Spinal cord (tissue), 10 donors: Measurements from ENCODE around the gene FES. TPM values are rescaled to one million over a fixed set of nuclear protein-coding genes. Genes with fewer than 3 reads are reported as not detected.

ENCODE experiments used
- DNase-seq, 6 donors: peaks; one replicate each; pipeline versions ENCODE4 v3.0.0 to v3.0.0-alpha.2; 2013 to 2015; ENCODE audit warnings: low spot score in 6 of 6, low read depth in 4 of 6
- H3K27ac ChIP-seq: one replicate; pipeline ENCODE4 v1.5.1; 2013; ENCODE audit warnings: low read depth, low read length, control low read depth
- H3K27me3 ChIP-seq: one replicate; pipeline ENCODE4 v1.6.1; 2013; ENCODE audit warnings: low read length; ENCODE audit not compliant: control insufficient read depth, insufficient read depth
- H3K36me3 ChIP-seq: one replicate; pipeline ENCODE4 v1.6.1; 2013; ENCODE audit warnings: low read length; ENCODE audit not compliant: control insufficient read depth, insufficient read depth
- H3K4me1 ChIP-seq: one replicate; pipeline ENCODE4 v1.6.1; 2013; ENCODE audit warnings: low read length; ENCODE audit not compliant: control insufficient read depth, insufficient read depth
- H3K4me3 ChIP-seq: one replicate; pipeline ENCODE4 v1.5.1; 2013; ENCODE audit warnings: low read depth, low read length, control low read depth
- H3K9me3 ChIP-seq: one replicate; pipeline ENCODE4 v1.6.1; 2013; ENCODE audit warnings: low read length; ENCODE audit not compliant: control insufficient read depth, insufficient read depth
- WGBS: methylation state at CpG from one replicate; pipeline ENCODE4 v1.1.5; 2013; ENCODE audit warnings: missing lambda C conversion rate; ENCODE audit not compliant: insufficient coverage; 5-methylcytosine and 5-hydroxymethylcytosine counted together
- polyA plus RNA-seq, 2 donors: library from polyadenylated mRNA; unstranded; fragments of 120-200 nt; gene quantifications; one replicate each; pipeline ENCODE4 v1.2.1, GENCODE V29; 2013; ENCODE audit not compliant: insufficient read length in 2 of 2
- total RNA-seq, 2 donors: library from RNA; depleted of rRNA in 1 of 2; stranded (reverse); fragments of 120-200 nt in 1 of 2; fragments of >200 nt in 1 of 2; gene quantifications; one replicate each; pipeline versions ENCODE4 v1.2.3 to v1.2.4, GENCODE V29; 2013 to 2014
- donor health status: healthy.

The FES gene
- total and polyA plus RNA-seq, 4 donors: 8.7 to 19.5 (median 12.7) TPM

DNA sequence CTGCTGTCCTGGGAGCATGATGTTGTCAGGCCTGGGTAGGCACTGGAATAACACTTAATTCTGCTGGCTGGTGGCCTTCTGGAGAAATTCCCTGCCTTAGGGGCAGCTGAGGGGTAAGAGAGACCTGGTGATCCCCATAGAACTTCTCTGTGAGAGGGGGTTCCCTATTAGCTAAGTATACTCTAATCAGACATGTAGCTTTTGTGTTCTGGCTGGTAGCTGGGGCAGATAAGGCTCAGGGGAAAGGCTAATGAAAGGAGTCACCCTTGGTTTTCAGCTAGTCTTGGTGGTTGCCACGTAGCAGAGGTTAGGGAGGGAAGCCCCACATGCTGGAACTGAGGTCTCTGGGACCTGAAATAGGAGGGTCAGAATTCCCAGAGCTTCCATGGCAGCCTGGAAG is 49.0 kb downstream of the FES start:
- Histone ChIP-seq H3K27me3 (no peaks in the 10 kb centered on the region), H3K4me3 (no peak overlapping the region), H3K4me1 (peaks cover 66% of the 10 kb centered on the region), H3K36me3 (peaks cover 16% of the 10 kb centered on the region), H3K27ac (no peak overlapping the region), H3K9me3 (no peaks in the 10 kb centered on the region)
- 91% methylated on average over 1 of the region's 1 CpG for WGBS
- DNase-seq: no peak

GRCh38 chr15:90934256-90934948 is 50.1 kb downstream of the FES start:
- H3K4me1 ChIP-seq: peaks cover 63% of the 10 kb centered on the region
- peak overlapping the region; percentile 76 for H3K4me3 ChIP-seq
- DNase-seq: peak in 3 of 6 donors; percentile 53 to 94 (median 93)
- 0% methylated on average over 18 of the region's 19 CpGs for WGBS
- no peaks in the 10 kb centered on the region for H3K27me3 ChIP-seq
- H3K9me3 ChIP-seq: no peaks in the 10 kb centered on the region
- peak overlapping the region; percentile 72 for H3K27ac ChIP-seq
- peaks cover 26% of the 10 kb centered on the region for H3K36me3 ChIP-seq

DNA sequence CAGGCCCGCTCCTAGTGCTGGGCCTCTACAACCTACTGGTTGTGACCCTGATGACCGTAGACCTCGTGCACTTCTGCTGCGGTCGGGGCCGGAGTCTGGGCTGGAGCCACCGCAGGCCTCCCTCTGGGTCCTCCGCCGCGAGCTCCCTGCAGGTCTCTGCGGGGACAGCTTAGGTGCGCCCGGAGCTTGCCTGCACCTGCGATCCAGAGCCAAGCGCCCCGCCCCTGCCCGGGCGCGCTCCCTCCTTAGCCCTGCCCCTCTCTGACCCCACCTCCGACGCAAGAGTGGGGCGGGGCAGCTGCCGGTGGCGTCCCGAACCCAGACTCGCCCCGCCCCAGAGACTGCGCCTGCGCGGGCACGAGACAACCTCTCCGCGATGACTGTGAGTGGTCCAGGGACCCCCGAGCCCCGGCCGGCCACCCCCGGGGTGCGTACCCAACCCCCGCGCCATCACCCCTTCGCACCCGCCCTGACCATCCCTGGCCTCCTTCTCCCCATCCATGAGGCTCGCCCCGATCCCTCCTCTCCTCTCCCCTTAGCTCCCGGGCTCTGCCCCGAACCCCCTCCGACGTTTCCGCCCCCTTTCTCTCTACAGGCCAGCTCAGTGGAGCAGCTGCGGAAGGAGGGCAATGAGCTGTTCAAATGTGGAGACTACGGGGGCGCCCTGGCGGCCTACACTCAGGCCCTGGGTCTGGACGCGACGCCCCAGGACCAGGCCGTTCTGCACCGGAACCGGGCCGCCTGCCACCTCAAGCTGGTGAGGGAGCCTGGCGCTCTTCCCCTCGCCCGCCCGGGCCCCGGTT is 50.8 kb downstream of the FES start, which contains the start of gene UNC45A:
Gene UNC45A (plus strand): TSS at position 337 of the 803 bp plus-strand sequence. CDS start 40 bp downstream, at position 377.
- H3K27ac ChIP-seq: peak within 1 kb of the TSS; percentile 72
- peaks cover 33% of the 10 kb centered on the region for H3K36me3 ChIP-seq
- H3K27me3 ChIP-seq: no peaks in the 10 kb centered on the region
- peak within 1 kb of the TSS; percentile 76 for H3K4me3 ChIP-seq
- peak in 5 of 6 donors; percentile 66 to 97 (median 85) for DNase-seq
- H3K9me3 ChIP-seq: no peaks in the 10 kb centered on the region
- under 1% methylated on average over 65 of the region's 65 CpGs for WGBS
- H3K4me1 ChIP-seq: peaks cover 57% of the 10 kb centered on the region

DNA sequence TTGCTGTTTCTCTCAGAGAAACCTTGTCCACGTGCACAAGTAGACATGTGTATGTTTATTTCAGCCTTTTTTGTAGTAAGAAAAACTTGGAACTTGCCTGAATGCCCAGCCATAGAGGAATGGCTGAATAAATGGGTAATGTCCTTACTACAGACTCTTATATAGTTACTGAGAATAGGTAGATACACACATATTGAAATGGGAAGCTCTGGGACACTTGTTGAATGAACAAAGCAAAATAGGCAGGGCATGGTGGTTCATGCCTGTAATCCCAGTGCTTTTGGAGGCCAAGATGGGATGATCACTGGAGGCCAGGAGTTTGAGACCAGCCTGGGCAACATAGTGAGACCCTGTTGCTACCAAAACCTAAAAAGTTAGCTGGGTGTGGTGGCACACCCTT is 52.5 kb downstream of the FES start:
- Histone ChIP-seq H3K9me3 (no peaks in the 10 kb centered on the region), H3K27me3 (no peaks in the 10 kb centered on the region), H3K27ac (no peak overlapping the region), H3K4me1 (peaks cover 40% of the 10 kb centered on the region), H3K36me3 (peaks cover 50% of the 10 kb centered on the region), H3K4me3 (no peak overlapping the region)
- WGBS: no CpG with 5 or more reads among the region's 1 CpG
- DNase-seq: no peak

DNA sequence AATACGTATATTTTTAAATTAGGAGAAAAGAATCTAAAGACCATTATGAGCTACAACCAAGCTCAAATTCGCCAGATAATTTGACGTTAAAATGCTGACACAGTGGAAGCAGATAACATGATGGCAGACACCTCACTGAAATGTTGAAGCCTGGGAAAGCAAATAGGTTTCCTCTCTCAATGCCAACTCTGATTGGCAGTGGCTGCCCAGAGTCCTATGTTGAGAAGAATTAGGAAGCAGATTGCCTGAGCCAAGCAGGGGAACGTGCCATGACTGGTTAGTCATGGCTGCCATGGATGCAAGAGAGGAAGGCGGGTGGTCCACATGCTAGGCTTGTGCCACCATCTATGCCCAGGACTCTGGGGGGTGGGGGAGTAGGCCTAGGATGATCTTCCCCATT is 54.0 kb downstream of the FES start:
- peak in 2 of 6 donors; percentile 13 to 51 for DNase-seq
- Histone ChIP-seq H3K4me3 (no peak overlapping the region), H3K27me3 (no peaks in the 10 kb centered on the region), H3K27ac (no peak overlapping the region), H3K36me3 (peaks cover 64% of the 10 kb centered on the region), H3K9me3 (no peaks in the 10 kb centered on the region), H3K4me1 (peaks cover 31% of the 10 kb centered on the region)
- 100% methylated on average over 1 of the region's 5 CpGs for WGBS

GRCh38 chr15:90939756-90940155 is 55.5 kb downstream of the FES start:
- Histone ChIP-seq H3K27me3 (no peaks in the 10 kb centered on the region), H3K36me3 (peaks cover 79% of the 10 kb centered on the region), H3K4me1 (peaks cover 21% of the 10 kb centered on the region), H3K9me3 (no peaks in the 10 kb centered on the region), H3K27ac (no peak overlapping the region), H3K4me3 (no peak overlapping the region)
- WGBS: 77% methylated on average over 5 of the region's 7 CpGs
- no peak for DNase-seq

GRCh38 chr15:90941038-90941437 is 56.7 kb downstream of the FES start:
- no peak for DNase-seq
- peaks cover 13% of the 10 kb centered on the region for H3K4me1 ChIP-seq
- no peaks in the 10 kb centered on the region for H3K9me3 ChIP-seq
- 96% methylated on average over 4 of the region's 4 CpGs for WGBS
- peaks cover 86% of the 10 kb centered on the region for H3K36me3 ChIP-seq
- no peak overlapping the region for H3K4me3 ChIP-seq
- H3K27ac ChIP-seq: no peak overlapping the region
- H3K27me3 ChIP-seq: no peaks in the 10 kb centered on the region

GRCh38 chr15:90942354-90943120 is 58.2 kb downstream of the FES start:
- Histone ChIP-seq H3K36me3 (peaks cover 92% of the 10 kb centered on the region), H3K4me1 (no peaks in the 10 kb centered on the region), H3K27me3 (no peaks in the 10 kb centered on the region), H3K27ac (no peak overlapping the region), H3K4me3 (no peak overlapping the region), H3K9me3 (no peaks in the 10 kb centered on the region)
- DNase-seq: no peak
- 96% methylated on average over 8 of the region's 12 CpGs for WGBS

DNA sequence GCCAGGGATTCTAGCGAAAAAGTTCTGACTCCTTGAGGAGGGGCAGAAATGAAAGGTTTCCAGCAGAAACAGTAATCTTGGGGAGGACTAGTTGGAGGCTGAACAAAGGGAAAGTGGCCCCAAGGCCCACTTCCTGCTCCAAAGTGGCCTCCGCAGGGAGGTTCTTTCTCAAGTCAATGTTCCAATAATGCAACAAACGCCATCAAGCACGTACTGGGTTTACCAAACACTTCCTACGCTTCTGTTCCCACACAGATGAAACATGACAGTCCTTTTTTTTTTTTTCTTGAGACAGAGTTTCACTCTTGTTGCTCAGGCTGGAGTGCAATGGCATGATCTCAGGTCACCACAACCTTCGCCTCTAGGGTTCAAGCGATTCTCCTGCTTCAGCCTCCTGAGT is 60.8 kb downstream of the FES start:
- no peak overlapping the region for H3K4me3 ChIP-seq
- H3K36me3 ChIP-seq: peaks cover 96% of the 10 kb centered on the region
- WGBS: 85% methylated on average over 7 of the region's 7 CpGs
- H3K27me3 ChIP-seq: no peaks in the 10 kb centered on the region
- DNase-seq: no peak
- H3K9me3 ChIP-seq: no peaks in the 10 kb centered on the region
- H3K4me1 ChIP-seq: no peaks in the 10 kb centered on the region
- no peak overlapping the region for H3K27ac ChIP-seq
